ENCODE results near the gene SLC44A1. TPM values are rescaled to one million over a fixed set of nuclear protein-coding genes. Genes with fewer than 3 reads are reported as not detected.

SLC44A1 gene
- total RNA-seq, 1 donor from 2014 or later = 69.7 TPM

- Mint-ChIP-seq H3K27me3 (ENCODE audit: unreplicated experiment) (peaks cover 6% of the 10 kb centered on the region), H3K27ac (ENCODE audit: unreplicated experiment) (peak overlapping the region; percentile 99), H3K4me1 (ENCODE audit: unreplicated experiment) (peaks cover 73% of the 10 kb centered on the region), H3K4me3 (ENCODE audit: unreplicated experiment) (no peak overlapping the region), H3K9me3 (ENCODE audit: unreplicated experiment) (no peaks in the 10 kb centered on the region), H3K36me3 (ENCODE audit: low read depth, unreplicated experiment) (no peaks in the 10 kb centered on the region)
- no peak for TF ChIP-seq CTCF (IDR thresholded peaks at IDR 0.05; ENCODE audit: unreplicated experiment)
- no peak for DNase-seq (ENCODE audit: low spot score)
Measured at GRCh38 chr9:105293408-105293807, 49.0 kb downstream of the SLC44A1 start.

GRCh38 chr9:105295201-105295550 lies 50.7 kb downstream of the SLC44A1 start:
- DNase-seq (ENCODE audit: low spot score) = no peak
- H3K27me3 Mint-ChIP-seq (ENCODE audit: unreplicated experiment) = peaks cover 6% of the 10 kb centered on the region
- no peaks in the 10 kb centered on the region for H3K9me3 Mint-ChIP-seq (ENCODE audit: unreplicated experiment)
- H3K36me3 Mint-ChIP-seq (ENCODE audit: low read depth, unreplicated experiment) = peaks cover 6% of the 10 kb centered on the region
- no peak for TF ChIP-seq CTCF (IDR thresholded peaks at IDR 0.05; ENCODE audit: unreplicated experiment)
- peak overlapping the region; percentile 99 for H3K27ac Mint-ChIP-seq (ENCODE audit: unreplicated experiment)
- peaks cover 89% of the 10 kb centered on the region for H3K4me1 Mint-ChIP-seq (ENCODE audit: unreplicated experiment)
- no peak overlapping the region for H3K4me3 Mint-ChIP-seq (ENCODE audit: unreplicated experiment)

GRCh38 chr9:105295986-105296385 lies 51.5 kb downstream of the SLC44A1 start:
- Mint-ChIP-seq H3K4me1 (ENCODE audit: unreplicated experiment) (peaks cover 85% of the 10 kb centered on the region), H3K27me3 (ENCODE audit: unreplicated experiment) (peaks cover 6% of the 10 kb centered on the region), H3K27ac (ENCODE audit: unreplicated experiment) (peak overlapping the region; percentile 99), H3K4me3 (ENCODE audit: unreplicated experiment) (peak overlapping the region; percentile 21), H3K9me3 (ENCODE audit: unreplicated experiment) (no peaks in the 10 kb centered on the region), H3K36me3 (ENCODE audit: low read depth, unreplicated experiment) (peaks cover 9% of the 10 kb centered on the region)
- no peak for DNase-seq (ENCODE audit: low spot score)
- TF ChIP-seq CTCF (IDR thresholded peaks at IDR 0.05; ENCODE audit: unreplicated experiment) = no peak

- no peak overlapping the region for H3K4me3 Mint-ChIP-seq (ENCODE audit: unreplicated experiment)
- TF ChIP-seq CTCF (IDR thresholded peaks at IDR 0.05; ENCODE audit: unreplicated experiment) = no peak
- peaks cover 6% of the 10 kb centered on the region for H3K27me3 Mint-ChIP-seq (ENCODE audit: unreplicated experiment)
- peaks cover 9% of the 10 kb centered on the region for H3K36me3 Mint-ChIP-seq (ENCODE audit: low read depth, unreplicated experiment)
- H3K4me1 Mint-ChIP-seq (ENCODE audit: unreplicated experiment) = peaks cover 81% of the 10 kb centered on the region
- H3K27ac Mint-ChIP-seq (ENCODE audit: unreplicated experiment) = peak overlapping the region; percentile 99
- H3K9me3 Mint-ChIP-seq (ENCODE audit: unreplicated experiment) = no peaks in the 10 kb centered on the region
- no peak for DNase-seq (ENCODE audit: low spot score)
Measured at GRCh38 chr9:105296445-105296844, 52.0 kb downstream of the SLC44A1 start.

GRCh38 chr9:105296877-105297287 lies 52.4 kb downstream of the SLC44A1 start:
- Mint-ChIP-seq H3K9me3 (ENCODE audit: unreplicated experiment) (no peaks in the 10 kb centered on the region), H3K27me3 (ENCODE audit: unreplicated experiment) (peaks cover 6% of the 10 kb centered on the region), H3K27ac (ENCODE audit: unreplicated experiment) (peak overlapping the region; percentile 99), H3K4me1 (ENCODE audit: unreplicated experiment) (peaks cover 76% of the 10 kb centered on the region), H3K36me3 (ENCODE audit: low read depth, unreplicated experiment) (peaks cover 9% of the 10 kb centered on the region), H3K4me3 (ENCODE audit: unreplicated experiment) (no peak overlapping the region)
- TF ChIP-seq CTCF (IDR thresholded peaks at IDR 0.05; ENCODE audit: unreplicated experiment) = no peak
- no peak for DNase-seq (ENCODE audit: low spot score)

Measured in endothelial cell (in vitro differentiated cells).